PC-3 (cell line): ENCODE data around the gene URB1. TPM values are rescaled to one million over a fixed set of nuclear protein-coding genes. Genes with fewer than 3 reads are reported as not detected.

Source experiments
- ATAC-seq: fragments of 200-7000 bp; cut with Tn5 transposase; 2 replicates; pipeline ENCODE4 v1.9.1; 2020; ENCODE audit warnings: mild to moderate bottlenecking, moderate library complexity
- BruUV-seq: library from RNA; stranded (reverse); fragments of 400-500 nt; replicated peaks from 2 replicates; lab custom pipeline; 2021; lab: Mats Ljungman, UMichigan
- CTCF ChIA-PET: fragments of 300-600 bp; sonication (Branson Sonifier 250); formaldehyde crosslinking; loops from one replicate; lab custom pipeline; 2022; ENCODE audit warnings: antibody characterized with exemption; lab: Charles Lee
- POLR2A ChIA-PET: fragments of 300-600 bp; sonication (Branson Sonifier 250); formaldehyde crosslinking; loops from one replicate; lab custom pipeline; 2022; ENCODE audit warnings: antibody characterized with exemption; ENCODE audit not compliant: unreplicated experiment; lab: Charles Lee
- DNase-seq: peaks from one replicate; pipeline ENCODE4 v3.0.0-alpha.2; 2015
- H2AFZ ChIP-seq: fragments of 300-600 bp; sonication (generic); 2 replicates; pipeline ENCODE4 v1.6.0; 2016; ENCODE audit warnings: antibody characterized with exemption, low read length
- H3F3A ChIP-seq: fragments of 300-600 bp; sonication (generic); one replicate; pipeline ENCODE4 v1.6.0; 2017; ENCODE audit warnings: antibody characterized with exemption, low read length, control low read depth, mild to moderate bottlenecking; ENCODE audit not compliant: unreplicated experiment
- H3K27ac ChIP-seq: fragments of 300-600 bp; sonication (generic); 2 replicates; pipeline ENCODE4 v1.5.1; 2016; ENCODE audit warnings: mild to moderate bottlenecking, low read length
- H3K27me3 ChIP-seq: fragments of 300-600 bp; sonication (generic); 2 replicates; pipeline ENCODE4 v1.6.1; 2016; ENCODE audit warnings: low read length, mixed read lengths
- H3K36me3 ChIP-seq: fragments of 300-600 bp; sonication (generic); 2 replicates; pipeline ENCODE4 v1.6.1; 2016; ENCODE audit warnings: low read depth, mixed run types, low read length, mixed read lengths
- H3K4me1 ChIP-seq: fragments of 300-600 bp; sonication (generic); 2 replicates; pipeline ENCODE4 v1.5.1; 2016; ENCODE audit warnings: low read length; ENCODE audit not compliant: insufficient read depth
- H3K4me2 ChIP-seq: fragments of 300-600 bp; sonication (generic); 2 replicates; pipeline ENCODE4 v1.6.0; 2016; ENCODE audit warnings: low read length
- H3K4me3 ChIP-seq: fragments of 300-600 bp; sonication (generic); 2 replicates; pipeline ENCODE4 v1.5.1; 2016; ENCODE audit warnings: mild to moderate bottlenecking, low read length, mixed read lengths
- H3K79me2 ChIP-seq: fragments of 300-600 bp; sonication (generic); 2 replicates; pipeline ENCODE4 v1.6.1; 2017; ENCODE audit warnings: low read length, mixed read lengths
- H3K9ac ChIP-seq: fragments of 300-600 bp; sonication (generic); 2 replicates; pipeline ENCODE4 v1.6.0; 2016; ENCODE audit warnings: mild to moderate bottlenecking, low read length
- H3K9me2 ChIP-seq: fragments of 300-600 bp; sonication (generic); replicated peaks from 2 replicates; pipeline ENCODE4 v1.6.1; 2016; ENCODE audit warnings: mixed run types, low read length, mixed read lengths
- H3K9me3 ChIP-seq: fragments of 300-600 bp; sonication (generic); 2 replicates; pipeline ENCODE4 v1.6.1; 2016; ENCODE audit warnings: low read length, mixed read lengths
- H4K20me1 ChIP-seq: fragments of 300-600 bp; sonication (generic); 2 replicates; pipeline ENCODE4 v1.6.1; 2016; ENCODE audit warnings: low read length, mixed read lengths
- EZH2 ChIP-seq: fragments of 300-600 bp; sonication (generic); IDR thresholded peaks from one replicate; pipeline ENCODE4 v1.6.1; 2017; ENCODE audit warnings: antibody characterized with exemption, mild to moderate bottlenecking, low read length; ENCODE audit not compliant: unreplicated experiment
- EZH2phosphoT487 ChIP-seq: fragments of 300-600 bp; sonication (generic); IDR thresholded peaks from 2 replicates; pipeline ENCODE4 v1.6.1; 2018; ENCODE audit warnings: mild to moderate bottlenecking, antibody characterized with exemption, low read length, borderline replicate concordance
- intact Hi-C: fragments of 100-400 bp; cut with micrococcal nuclease; formaldehyde crosslinking; loops from 2 replicates; pipeline ENCODE4 v1.9.0; 2023
- total RNA-seq: library from RNA; depleted of rRNA; stranded (reverse); fragments of >200 nt; gene quantifications from 2 replicates; pipeline ENCODE4 v1.2.3, GENCODE V29; 2014
- TF ChIP-seq, protein P1 (sequence below): fragments of 300-600 bp; sonication (generic); conservative IDR thresholded peaks from 2 replicates; pipeline ENCODE4 v1.5.1; 2017; ENCODE audit warnings: antibody characterized with exemption, low read depth, mild to moderate bottlenecking, low read length

The URB1 gene
- total RNA-seq, 1 experiment from 2014 or later = 27.8 TPM

- Histone ChIP-seq H2AFZ (peak overlapping the region; percentile 60; the same call in 1 of the 2 replicates), H3K27ac (peak overlapping the region; percentile 87), H3K79me2 (peaks cover 30% of the 10 kb centered on the region), H3K9me2 (no peaks in the 10 kb centered on the region), H3F3A (peaks cover 11% of the 10 kb centered on the region), H3K9ac (peak overlapping the region; percentile 50), H4K20me1 (no peaks in the 10 kb centered on the region), H3K4me1 (peaks cover 59% of the 10 kb centered on the region), H3K27me3 (no peaks in the 10 kb centered on the region), H3K4me2 (peak overlapping the region; percentile 75), H3K36me3 (no peaks in the 10 kb centered on the region), H3K4me3 (peak overlapping the region; percentile 43; the same call in 1 of the 2 replicates), H3K9me3 (no peaks in the 10 kb centered on the region)
- TF ChIP-seq EZH2phosphoT487 (no peak), EZH2 (no peak)
- TF ChIP-seq, protein P1, sequence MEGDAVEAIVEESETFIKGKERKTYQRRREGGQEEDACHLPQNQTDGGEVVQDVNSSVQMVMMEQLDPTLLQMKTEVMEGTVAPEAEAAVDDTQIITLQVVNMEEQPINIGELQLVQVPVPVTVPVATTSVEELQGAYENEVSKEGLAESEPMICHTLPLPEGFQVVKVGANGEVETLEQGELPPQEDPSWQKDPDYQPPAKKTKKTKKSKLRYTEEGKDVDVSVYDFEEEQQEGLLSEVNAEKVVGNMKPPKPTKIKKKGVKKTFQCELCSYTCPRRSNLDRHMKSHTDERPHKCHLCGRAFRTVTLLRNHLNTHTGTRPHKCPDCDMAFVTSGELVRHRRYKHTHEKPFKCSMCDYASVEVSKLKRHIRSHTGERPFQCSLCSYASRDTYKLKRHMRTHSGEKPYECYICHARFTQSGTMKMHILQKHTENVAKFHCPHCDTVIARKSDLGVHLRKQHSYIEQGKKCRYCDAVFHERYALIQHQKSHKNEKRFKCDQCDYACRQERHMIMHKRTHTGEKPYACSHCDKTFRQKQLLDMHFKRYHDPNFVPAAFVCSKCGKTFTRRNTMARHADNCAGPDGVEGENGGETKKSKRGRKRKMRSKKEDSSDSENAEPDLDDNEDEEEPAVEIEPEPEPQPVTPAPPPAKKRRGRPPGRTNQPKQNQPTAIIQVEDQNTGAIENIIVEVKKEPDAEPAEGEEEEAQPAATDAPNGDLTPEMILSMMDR = no peak
- intact Hi-C loops = loop anchor here (2.0 to 5.0 kb wide), 2 partner anchors 36 to 49 kb away; no protein-coding TSS in a partner anchor
- DNase-seq (peak; percentile 3), ATAC-seq (no peak)
- ChIA-PET POLR2A (interaction anchor here (0.5 kb wide), 2 partner anchors 116 to 175 kb away, joined by 4 to 7 read pairs; no protein-coding TSS in a partner anchor), CTCF (interaction anchor here (0.6 to 1.3 kb wide), 3 partner anchors 23 to 175 kb away, joined by 3 to 6 read pairs (median 3); no protein-coding TSS in a partner anchor)
- TSS peak; percentile 44 for BruUV-seq
Measured at GRCh38 chr21:32426066-32426465, 33.3 kb upstream of the URB1 start.

DNA sequence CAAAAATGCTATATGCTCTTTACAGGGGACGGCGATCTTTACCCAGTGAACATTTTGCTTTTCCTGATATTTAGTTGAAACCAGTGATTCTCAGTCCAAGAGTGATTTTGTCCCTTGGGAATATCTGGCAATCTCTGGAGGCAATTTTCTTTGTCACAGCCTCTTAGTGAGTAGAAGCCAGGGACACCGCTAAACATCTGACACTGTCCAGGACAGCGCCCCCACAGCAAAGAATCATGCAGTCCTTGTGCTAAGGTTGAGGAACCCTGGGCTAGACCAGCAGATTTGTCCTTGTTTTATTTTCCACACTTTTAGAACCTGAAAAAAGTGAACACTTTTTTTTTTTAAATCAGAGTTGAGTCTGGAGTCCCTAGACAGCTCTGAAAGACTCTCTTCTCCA is 32.8 kb upstream of the URB1 start:
- no peak for DNase-seq
- H3K9me2 ChIP-seq = no peaks in the 10 kb centered on the region
- H3K27ac ChIP-seq = peak overlapping the region; percentile 87
- intact Hi-C loops = loop anchor here (2.0 to 5.0 kb wide), 2 partner anchors 37 to 49 kb away; no protein-coding TSS in a partner anchor
- no TSS peak for BruUV-seq
- TF ChIP-seq EZH2phosphoT487 = no peak
- TF ChIP-seq, protein P1 = peak; percentile 39
- CTCF ChIA-PET = no interaction called here
- no peaks in the 10 kb centered on the region for H3K9me3 ChIP-seq
- H2AFZ ChIP-seq = no peak overlapping the region
- no peaks in the 10 kb centered on the region for H3K27me3 ChIP-seq
- POLR2A ChIA-PET = interaction anchor here (0.7 kb wide), 1 partner anchor 50 kb away, joined by 3 read pairs; no protein-coding TSS in a partner anchor
- peaks cover 11% of the 10 kb centered on the region for H3F3A ChIP-seq
- H3K36me3 ChIP-seq = no peaks in the 10 kb centered on the region
- H3K79me2 ChIP-seq = peaks cover 30% of the 10 kb centered on the region
- ATAC-seq = no peak
- no peaks in the 10 kb centered on the region for H4K20me1 ChIP-seq
- no peak overlapping the region for H3K4me3 ChIP-seq
- H3K4me1 ChIP-seq = peaks cover 59% of the 10 kb centered on the region
- peak overlapping the region; percentile 75 for H3K4me2 ChIP-seq
- peak overlapping the region; percentile 50; the same call in 1 of the 2 replicates for H3K9ac ChIP-seq

GRCh38 chr21:32424674-32425073 is 31.9 kb upstream of the URB1 start:
- CTCF ChIA-PET = interaction anchor here (0.6 kb wide), 1 partner anchor 30 kb away, joined by 3 read pairs; no protein-coding TSS in a partner anchor
- peaks cover 30% of the 10 kb centered on the region for H3K79me2 ChIP-seq
- no peak for TF ChIP-seq EZH2phosphoT487
- TF ChIP-seq, protein P1 = no peak
- no peaks in the 10 kb centered on the region for H3K9me3 ChIP-seq
- peaks cover 11% of the 10 kb centered on the region for H3F3A ChIP-seq
- peak; percentile 31 for DNase-seq
- no peaks in the 10 kb centered on the region for H3K9me2 ChIP-seq
- H3K27me3 ChIP-seq = no peaks in the 10 kb centered on the region
- H4K20me1 ChIP-seq = no peaks in the 10 kb centered on the region
- no TSS peak for BruUV-seq
- no peak for ATAC-seq
- H3K27ac ChIP-seq = peak overlapping the region; percentile 43
- POLR2A ChIA-PET = no interaction called here
- intact Hi-C loops = loop anchor here (5.0 kb wide), 1 partner anchor 38 kb away; no protein-coding TSS in a partner anchor
- no peaks in the 10 kb centered on the region for H3K36me3 ChIP-seq
- H3K4me2 ChIP-seq = peak overlapping the region; percentile 42
- H2AFZ ChIP-seq = no peak overlapping the region
- no peak overlapping the region for H3K4me3 ChIP-seq
- peaks cover 59% of the 10 kb centered on the region for H3K4me1 ChIP-seq
- no peak overlapping the region for H3K9ac ChIP-seq
